GM12892 (cell line): ENCODE results near the gene GSK3B.

Experiments
- POLR2A ChIP-seq: IDR thresholded peaks from 2 replicates; pipeline ENCODE4 v1.6.1; 2011; ENCODE audit warnings: low read depth, low read length, control low read depth
- TAF1 ChIP-seq: IDR thresholded peaks from 2 replicates; pipeline ENCODE4 v1.6.1; 2011; ENCODE audit warnings: low read depth, mild to moderate bottlenecking, control low read depth, low read length, borderline replicate concordance

GRCh38 chr3:119783255-119783654 is 311.0 kb downstream of the GSK3B start:
- no peak for TF ChIP-seq POLR2A
- TF ChIP-seq TAF1, result no peak
